DOHH2 (cell line): ENCODE measurements around the gene ALPI.

ENCODE experiments used
- H3F3A ChIP-seq: fragments of 200-600 bp; sonication (generic), shearing (Covaris generic); 2 replicates; pipeline ENCODE4 v1.6.0; 2016; ENCODE audit warnings: antibody characterized with exemption, mild to moderate bottlenecking; ENCODE audit not compliant: control insufficient read depth, insufficient read depth
- H3K27ac ChIP-seq: fragments of 200-600 bp; sonication (generic); 2 replicates; pipeline ENCODE4 v1.5.1; 2014; ENCODE audit warnings: low read depth, mild to moderate bottlenecking, low read length, moderate library complexity
- H3K27me3 ChIP-seq: fragments of 200-600 bp; sonication (generic); 2 replicates; pipeline ENCODE4 v1.6.1; 2014; ENCODE audit warnings: mild to moderate bottlenecking, low read length, mixed read lengths; ENCODE audit not compliant: control insufficient read depth
- H3K36me3 ChIP-seq: fragments of 200-600 bp; sonication (generic); 2 replicates; pipeline ENCODE4 v1.6.1; 2014; ENCODE audit warnings: mild to moderate bottlenecking, low read length, moderate library complexity, mixed read lengths; ENCODE audit not compliant: control insufficient read depth
- H3K4me1 ChIP-seq: fragments of 200-600 bp; sonication (generic); 2 replicates; pipeline ENCODE4 v1.6.1; 2014; ENCODE audit warnings: mild to moderate bottlenecking, low read length, mixed read lengths; ENCODE audit not compliant: control insufficient read depth
- H3K4me2 ChIP-seq: fragments of 200-600 bp; sonication (generic); 2 replicates; pipeline ENCODE4 v1.6.0; 2014; ENCODE audit warnings: mild to moderate bottlenecking, low read length, moderate library complexity
- H3K4me3 ChIP-seq: fragments of 200-600 bp; sonication (generic); 2 replicates; pipeline ENCODE4 v1.5.1; 2014; ENCODE audit warnings: mild to moderate bottlenecking, low read length, mixed read lengths
- H3K79me2 ChIP-seq: fragments of 200-600 bp; sonication (generic); 2 replicates; pipeline ENCODE4 v1.6.1; 2014; ENCODE audit warnings: mild to moderate bottlenecking, low read length, mixed read lengths; ENCODE audit not compliant: control insufficient read depth
- H3K9me2 ChIP-seq: fragments of 200-600 bp; sonication (generic); replicated peaks from 2 replicates; pipeline ENCODE4 v1.6.1; 2014; ENCODE audit warnings: mild to moderate bottlenecking, low read length, mixed read lengths; ENCODE audit not compliant: control insufficient read depth
- H3K9me3 ChIP-seq: fragments of 200-600 bp; sonication (generic); 2 replicates; pipeline ENCODE4 v1.6.1; 2014; ENCODE audit warnings: antibody characterized with exemption, low read length, mixed read lengths; ENCODE audit not compliant: control insufficient read depth, insufficient read depth
- H4K20me1 ChIP-seq: fragments of 200-600 bp; sonication (generic); 2 replicates; pipeline ENCODE4 v1.6.0; 2014; ENCODE audit warnings: low read depth, mild to moderate bottlenecking, antibody characterized with exemption, low read length, moderate library complexity; ENCODE audit not compliant: control insufficient read depth, insufficient read depth
- EZH2phosphoT487 ChIP-seq: fragments of 200-600 bp; sonication (generic); IDR thresholded peaks from 2 replicates; pipeline ENCODE4 v1.6.1; 2017; ENCODE audit warnings: borderline replicate concordance, mild to moderate bottlenecking, antibody characterized with exemption, low read length, moderate library complexity, mixed read lengths
- TF ChIP-seq, protein P1 (sequence below): fragments of 200-600 bp; sonication (generic); IDR thresholded peaks from one replicate; pipeline ENCODE4 v1.5.1; 2014; ENCODE audit warnings: antibody characterized with exemption, mild to moderate bottlenecking, low read depth, low read length; ENCODE audit not compliant: poor library complexity, severe bottlenecking

The ALPI gene

DNA sequence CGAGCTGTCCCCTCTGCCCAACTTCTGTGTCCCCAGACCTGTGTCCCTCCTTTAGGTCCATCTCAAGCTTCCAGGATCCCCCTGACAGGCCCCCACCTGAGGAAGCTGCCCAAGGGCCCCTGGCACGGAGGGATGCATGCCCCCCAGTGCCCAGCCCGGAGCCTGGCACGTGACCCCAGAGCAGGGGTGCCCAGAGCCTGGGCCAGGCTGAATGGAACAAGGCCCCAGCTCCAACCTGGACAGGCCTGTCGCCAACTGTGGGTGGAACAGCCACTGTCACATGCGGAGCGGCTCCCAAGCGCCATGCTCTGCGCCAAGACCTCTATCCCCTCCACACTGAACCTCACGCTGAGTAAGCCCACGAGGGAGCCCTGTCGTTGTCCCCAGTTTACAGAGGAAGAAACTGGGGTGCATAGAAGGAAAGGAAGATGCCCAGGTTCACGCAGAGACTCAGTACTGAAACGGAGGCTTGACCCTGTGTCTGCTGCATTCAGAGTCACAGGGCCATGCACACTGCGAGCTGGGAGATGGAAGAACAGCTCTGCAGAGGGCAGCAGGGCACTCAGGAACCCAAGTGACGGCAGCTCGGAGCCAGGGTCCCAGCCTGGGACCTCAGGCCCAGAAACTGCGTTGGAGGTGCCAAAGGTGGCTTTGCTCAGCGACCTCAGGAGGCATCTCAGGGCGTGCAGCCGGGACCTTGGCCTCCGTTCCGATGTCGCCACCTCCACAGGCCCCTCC, 37.2 kb downstream of the ALPI start:
- no peak for TF ChIP-seq EZH2phosphoT487
- TF ChIP-seq, protein P1, sequence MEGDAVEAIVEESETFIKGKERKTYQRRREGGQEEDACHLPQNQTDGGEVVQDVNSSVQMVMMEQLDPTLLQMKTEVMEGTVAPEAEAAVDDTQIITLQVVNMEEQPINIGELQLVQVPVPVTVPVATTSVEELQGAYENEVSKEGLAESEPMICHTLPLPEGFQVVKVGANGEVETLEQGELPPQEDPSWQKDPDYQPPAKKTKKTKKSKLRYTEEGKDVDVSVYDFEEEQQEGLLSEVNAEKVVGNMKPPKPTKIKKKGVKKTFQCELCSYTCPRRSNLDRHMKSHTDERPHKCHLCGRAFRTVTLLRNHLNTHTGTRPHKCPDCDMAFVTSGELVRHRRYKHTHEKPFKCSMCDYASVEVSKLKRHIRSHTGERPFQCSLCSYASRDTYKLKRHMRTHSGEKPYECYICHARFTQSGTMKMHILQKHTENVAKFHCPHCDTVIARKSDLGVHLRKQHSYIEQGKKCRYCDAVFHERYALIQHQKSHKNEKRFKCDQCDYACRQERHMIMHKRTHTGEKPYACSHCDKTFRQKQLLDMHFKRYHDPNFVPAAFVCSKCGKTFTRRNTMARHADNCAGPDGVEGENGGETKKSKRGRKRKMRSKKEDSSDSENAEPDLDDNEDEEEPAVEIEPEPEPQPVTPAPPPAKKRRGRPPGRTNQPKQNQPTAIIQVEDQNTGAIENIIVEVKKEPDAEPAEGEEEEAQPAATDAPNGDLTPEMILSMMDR, result no peak
- Histone ChIP-seq H3K27me3 (no peaks in the 10 kb centered on the region), H3F3A (no peaks in the 10 kb centered on the region), H3K4me2 (no peak overlapping the region), H3K36me3 (no peaks in the 10 kb centered on the region), H3K79me2 (no peaks in the 10 kb centered on the region), H3K4me3 (no peak overlapping the region), H3K27ac (no peak overlapping the region), H3K9me2 (no peaks in the 10 kb centered on the region), H3K4me1 (peaks cover 6% of the 10 kb centered on the region), H3K9me3 (no peaks in the 10 kb centered on the region), H4K20me1 (no peaks in the 10 kb centered on the region)

DNA sequence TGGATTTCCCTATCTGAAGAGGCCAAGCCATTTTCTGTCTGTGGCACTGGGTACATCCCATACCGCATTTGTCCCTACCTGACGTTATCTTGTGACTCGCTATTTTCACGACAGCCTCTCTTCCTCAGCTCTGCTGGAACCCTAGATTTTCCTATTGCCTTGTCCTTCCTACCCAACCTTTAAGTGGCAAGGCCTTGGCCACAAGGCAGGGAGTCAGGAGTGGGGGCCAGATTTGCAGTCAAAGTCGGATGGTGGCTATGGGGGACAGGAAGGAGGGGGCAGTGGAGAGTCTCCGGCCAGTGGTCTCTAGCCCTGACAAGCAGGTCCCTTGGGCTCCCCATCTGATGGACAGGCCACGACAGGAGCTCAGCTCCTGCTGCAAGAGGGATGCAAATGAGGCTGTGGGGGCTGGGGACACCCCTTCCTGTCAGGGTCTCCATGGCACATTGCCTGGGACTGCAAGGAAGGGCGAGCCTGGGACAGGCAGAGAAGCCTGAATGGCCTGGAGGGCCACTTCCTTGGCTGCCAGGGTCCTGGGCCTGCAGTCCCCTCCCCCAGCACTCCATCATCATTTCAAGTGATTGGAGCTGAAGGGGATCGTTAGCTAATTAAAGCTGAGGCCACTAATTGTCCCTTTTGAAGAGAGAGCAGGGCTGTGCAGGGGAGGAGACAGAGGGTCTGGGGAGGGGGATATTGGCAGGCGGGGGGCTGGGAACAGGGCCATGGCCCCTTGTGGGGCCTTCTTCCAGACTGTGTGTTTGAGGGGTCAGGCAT, 37.9 kb downstream of the ALPI start:
- Histone ChIP-seq H4K20me1 (no peaks in the 10 kb centered on the region), H3F3A (no peaks in the 10 kb centered on the region), H3K4me2 (no peak overlapping the region; the same call in 1 of the 2 replicates), H3K27me3 (no peaks in the 10 kb centered on the region), H3K4me1 (peaks cover 6% of the 10 kb centered on the region), H3K79me2 (no peaks in the 10 kb centered on the region), H3K27ac (no peak overlapping the region), H3K4me3 (no peak overlapping the region), H3K9me2 (no peaks in the 10 kb centered on the region), H3K9me3 (no peaks in the 10 kb centered on the region), H3K36me3 (no peaks in the 10 kb centered on the region)
- TF ChIP-seq, protein P1, result no peak
- no peak for TF ChIP-seq EZH2phosphoT487

DNA sequence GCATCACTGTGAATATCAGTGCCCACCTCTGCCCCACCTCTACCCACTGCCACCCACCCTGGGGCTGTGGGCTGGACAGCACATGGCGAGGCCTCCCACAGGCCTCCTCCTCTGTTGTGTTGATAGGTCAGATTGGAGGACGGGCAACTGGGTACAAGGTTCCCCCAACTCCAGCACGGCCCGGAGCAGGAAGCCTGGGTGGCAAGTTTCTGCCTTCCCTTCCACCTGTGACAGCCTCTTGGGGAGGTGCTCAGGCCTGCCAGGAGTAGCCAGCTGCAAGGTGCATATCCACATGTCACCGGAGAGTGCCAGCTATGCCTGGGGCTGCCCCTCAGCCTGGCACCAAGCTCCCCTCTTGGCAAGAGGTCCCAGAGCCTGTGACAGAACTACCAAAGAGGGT, 38.6 kb downstream of the ALPI start:
- TF ChIP-seq EZH2phosphoT487, result no peak
- TF ChIP-seq, protein P1, result no peak
- H4K20me1 ChIP-seq, result no peaks in the 10 kb centered on the region
- no peak overlapping the region for H3K27ac ChIP-seq
- no peaks in the 10 kb centered on the region for H3K27me3 ChIP-seq
- H3K4me3 ChIP-seq, result no peak overlapping the region
- H3K9me3 ChIP-seq, result no peaks in the 10 kb centered on the region
- peaks cover 6% of the 10 kb centered on the region for H3K4me1 ChIP-seq
- no peaks in the 10 kb centered on the region for H3K9me2 ChIP-seq
- no peaks in the 10 kb centered on the region for H3K36me3 ChIP-seq
- no peaks in the 10 kb centered on the region for H3F3A ChIP-seq
- no peak overlapping the region for H3K4me2 ChIP-seq
- H3K79me2 ChIP-seq, result no peaks in the 10 kb centered on the region
